Measurements from ENCODE around the gene SUGCT.

Gene SUGCT

DNA sequence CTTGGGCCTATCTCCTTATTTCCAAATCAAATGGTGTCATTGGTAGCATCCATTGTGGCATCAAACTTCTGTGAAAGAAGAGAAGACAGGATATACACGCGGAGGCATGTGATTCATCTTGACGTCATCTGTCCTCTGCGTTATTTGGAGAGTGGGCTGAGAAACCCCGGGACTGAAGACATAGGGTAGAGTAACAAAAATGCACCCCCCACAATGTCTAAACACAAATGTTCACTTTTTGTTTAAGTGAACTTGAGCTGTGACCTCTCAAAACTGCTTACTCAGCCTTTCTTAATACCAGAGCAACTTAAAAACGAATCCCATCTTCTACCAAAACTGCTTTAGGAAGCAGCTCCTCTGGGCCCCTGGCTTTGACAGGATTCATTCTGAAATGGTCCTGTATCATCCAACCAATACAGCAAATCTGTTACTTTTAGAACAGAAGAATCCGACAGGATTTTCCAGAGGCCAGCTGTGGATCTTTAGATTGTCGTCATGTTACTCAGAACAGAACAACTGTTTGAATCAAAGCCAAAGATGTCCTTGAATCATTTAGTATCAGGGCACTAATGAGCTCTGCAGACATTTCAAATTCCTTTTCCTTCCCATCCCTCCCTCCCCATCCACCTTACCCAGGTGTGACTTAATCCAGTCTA is 438.1 kb downstream of the SUGCT start:
- no peaks in the 10 kb centered on the region for H3K36me3 ChIP-seq (ENCODE audit: insufficient read depth, low read length)
- peaks cover 2% of the 10 kb centered on the region for H3K9me3 ChIP-seq (ENCODE audit: insufficient read depth, low read length, severe bottlenecking)
- no peak overlapping the region for H3K4me3 ChIP-seq (ENCODE audit: low read depth in 1 of 2, low read length in 2 of 2)
- ATAC-seq (ENCODE audit: insufficient read depth, low read depth) = no peak
- H4K20me1 ChIP-seq (ENCODE audit: insufficient read depth, low read length) = no peaks in the 10 kb centered on the region
- H3K27me3 ChIP-seq (ENCODE audit: insufficient read depth, low read length, poor library complexity) = no peaks in the 10 kb centered on the region
- no peak for TF ChIP-seq EZH2 (IDR thresholded peaks at IDR 0.05; ENCODE audit: borderline replicate concordance, low read depth, low read length, severe bottlenecking)
- TF ChIP-seq, protein P1, sequence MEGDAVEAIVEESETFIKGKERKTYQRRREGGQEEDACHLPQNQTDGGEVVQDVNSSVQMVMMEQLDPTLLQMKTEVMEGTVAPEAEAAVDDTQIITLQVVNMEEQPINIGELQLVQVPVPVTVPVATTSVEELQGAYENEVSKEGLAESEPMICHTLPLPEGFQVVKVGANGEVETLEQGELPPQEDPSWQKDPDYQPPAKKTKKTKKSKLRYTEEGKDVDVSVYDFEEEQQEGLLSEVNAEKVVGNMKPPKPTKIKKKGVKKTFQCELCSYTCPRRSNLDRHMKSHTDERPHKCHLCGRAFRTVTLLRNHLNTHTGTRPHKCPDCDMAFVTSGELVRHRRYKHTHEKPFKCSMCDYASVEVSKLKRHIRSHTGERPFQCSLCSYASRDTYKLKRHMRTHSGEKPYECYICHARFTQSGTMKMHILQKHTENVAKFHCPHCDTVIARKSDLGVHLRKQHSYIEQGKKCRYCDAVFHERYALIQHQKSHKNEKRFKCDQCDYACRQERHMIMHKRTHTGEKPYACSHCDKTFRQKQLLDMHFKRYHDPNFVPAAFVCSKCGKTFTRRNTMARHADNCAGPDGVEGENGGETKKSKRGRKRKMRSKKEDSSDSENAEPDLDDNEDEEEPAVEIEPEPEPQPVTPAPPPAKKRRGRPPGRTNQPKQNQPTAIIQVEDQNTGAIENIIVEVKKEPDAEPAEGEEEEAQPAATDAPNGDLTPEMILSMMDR (IDR thresholded peaks at IDR 0.05; ENCODE audit: borderline replicate concordance, extremely low read depth, low read length, poor library complexity, severe bottlenecking) = no peak
- H3K9ac ChIP-seq (ENCODE audit: low read depth, low read length) = no peak overlapping the region
- no peaks in the 10 kb centered on the region for H3K79me2 ChIP-seq (ENCODE audit: insufficient read depth, low read length)
- no peak overlapping the region for H3K4me2 ChIP-seq (ENCODE audit: insufficient read depth, low read length)
- H3K4me1 ChIP-seq (ENCODE audit: insufficient read depth, low read length) = peaks cover 3% of the 10 kb centered on the region
- no peak for DNase-seq
- no peak overlapping the region for H3K27ac ChIP-seq (ENCODE audit: low read length)
- no peak overlapping the region for H2AFZ ChIP-seq (ENCODE audit: low read depth, low read length)

DNA sequence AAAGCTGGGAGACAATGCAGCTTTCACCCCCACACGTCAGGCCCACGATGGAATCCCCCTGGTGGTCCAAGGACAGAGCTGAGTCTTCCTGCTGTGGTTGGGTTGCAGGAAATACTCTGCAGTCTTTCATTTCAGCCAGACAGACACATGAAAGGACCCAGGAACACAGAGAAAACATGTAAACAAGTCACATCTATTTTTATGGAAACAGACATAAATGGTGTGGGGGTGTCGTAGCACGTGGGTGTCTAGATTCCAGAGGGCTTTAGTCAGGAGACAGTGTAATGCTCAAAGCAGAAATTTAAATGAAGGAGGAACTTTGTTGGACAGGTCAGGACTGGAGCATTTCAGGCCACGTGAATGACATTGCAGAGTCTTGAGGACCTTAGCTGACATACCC is 444.6 kb downstream of the SUGCT start:
- H3K9ac ChIP-seq (ENCODE audit: low read depth, low read length) = no peak overlapping the region
- peaks cover 7% of the 10 kb centered on the region for H3K4me1 ChIP-seq (ENCODE audit: insufficient read depth, low read length)
- H3K4me3 ChIP-seq (ENCODE audit: low read depth in 1 of 2, low read length in 2 of 2) = no peak overlapping the region
- H3K4me2 ChIP-seq (ENCODE audit: insufficient read depth, low read length) = no peak overlapping the region
- H3K27ac ChIP-seq (ENCODE audit: low read length) = no peak overlapping the region
- ATAC-seq (ENCODE audit: insufficient read depth, low read depth) (peak; percentile 59; the same call in 1 of the 3 replicates), DNase-seq (peak; percentile 15)
- no peaks in the 10 kb centered on the region for H3K36me3 ChIP-seq (ENCODE audit: insufficient read depth, low read length)
- H2AFZ ChIP-seq (ENCODE audit: low read depth, low read length) = no peak overlapping the region
- no peaks in the 10 kb centered on the region for H4K20me1 ChIP-seq (ENCODE audit: insufficient read depth, low read length)
- no peaks in the 10 kb centered on the region for H3K79me2 ChIP-seq (ENCODE audit: insufficient read depth, low read length)
- no peaks in the 10 kb centered on the region for H3K27me3 ChIP-seq (ENCODE audit: insufficient read depth, low read length, poor library complexity)
- no peak for TF ChIP-seq EZH2 (IDR thresholded peaks at IDR 0.05; ENCODE audit: borderline replicate concordance, low read depth, low read length, severe bottlenecking)
- TF ChIP-seq, protein P1 (IDR thresholded peaks at IDR 0.05; ENCODE audit: borderline replicate concordance, extremely low read depth, low read length, poor library complexity, severe bottlenecking) = peak; percentile 34
- peaks cover 2% of the 10 kb centered on the region for H3K9me3 ChIP-seq (ENCODE audit: insufficient read depth, low read length, severe bottlenecking)

GRCh38 chr7:40580776-40581175 is 446.0 kb downstream of the SUGCT start:
- H3K4me2 ChIP-seq (ENCODE audit: insufficient read depth, low read length) = no peak overlapping the region
- H3K27me3 ChIP-seq (ENCODE audit: insufficient read depth, low read length, poor library complexity) = no peaks in the 10 kb centered on the region
- H3K4me1 ChIP-seq (ENCODE audit: insufficient read depth, low read length) = peaks cover 11% of the 10 kb centered on the region
- TF ChIP-seq, protein P1 (IDR thresholded peaks at IDR 0.05; ENCODE audit: borderline replicate concordance, extremely low read depth, low read length, poor library complexity, severe bottlenecking) = no peak
- no peak for TF ChIP-seq EZH2 (IDR thresholded peaks at IDR 0.05; ENCODE audit: borderline replicate concordance, low read depth, low read length, severe bottlenecking)
- no peaks in the 10 kb centered on the region for H3K79me2 ChIP-seq (ENCODE audit: insufficient read depth, low read length)
- no peaks in the 10 kb centered on the region for H4K20me1 ChIP-seq (ENCODE audit: insufficient read depth, low read length)
- H3K9me3 ChIP-seq (ENCODE audit: insufficient read depth, low read length, severe bottlenecking) = peaks cover 2% of the 10 kb centered on the region
- no peak overlapping the region for H3K9ac ChIP-seq (ENCODE audit: low read depth, low read length)
- no peak overlapping the region for H3K4me3 ChIP-seq (ENCODE audit: low read depth in 1 of 2, low read length in 2 of 2)
- no peak for ATAC-seq (ENCODE audit: insufficient read depth, low read depth)
- H3K36me3 ChIP-seq (ENCODE audit: insufficient read depth, low read length) = no peaks in the 10 kb centered on the region
- H3K27ac ChIP-seq (ENCODE audit: low read length) = no peak overlapping the region
- no peak overlapping the region for H2AFZ ChIP-seq (ENCODE audit: low read depth, low read length)
- DNase-seq = no peak

All from DND-41 (cell line).